HAP-1 (cell line): ENCODE data around the gene PRICKLE3.

Experiments used
- DNase-seq, 2 experiments: peaks; one replicate each; pipeline ENCODE4 v3.0.0-alpha.2; 2016 to 2020; ENCODE audit warnings: low spot score in 2 of 2
- H3K27me3 ChIP-seq: fragments of 250-450 bp; sonication (Bioruptor Pico); 2 replicates; pipeline ENCODE4 v1.5.1; 2020; ENCODE audit warnings: low read depth, mild to moderate bottlenecking, moderate library complexity
- H3K36me3 ChIP-seq: fragments of 250-450 bp; sonication (Bioruptor Pico); replicated peaks from 2 replicates; pipeline ENCODE4 v1.5.1; 2020; ENCODE audit warnings: mild to moderate bottlenecking
- H3K4me1 ChIP-seq: fragments of 250-450 bp; sonication (Bioruptor Pico); 2 replicates; pipeline ENCODE4 v1.5.1; 2020; ENCODE audit warnings: mild to moderate bottlenecking
- H3K4me3 ChIP-seq: fragments of 250-450 bp; sonication (Bioruptor Pico); 2 replicates; pipeline ENCODE4 v1.5.1; 2020; ENCODE audit warnings: mild to moderate bottlenecking, moderate library complexity
- H3K9me3 ChIP-seq: fragments of 250-450 bp; sonication (Bioruptor Pico); 2 replicates; pipeline ENCODE4 v1.5.1; 2020; ENCODE audit warnings: mild to moderate bottlenecking, moderate library complexity
- in situ Hi-C: fragments of 300-500 bp; cut with MboI; formaldehyde crosslinking; loops from 3 replicates; pipeline ENCODE4 v1.14.3; 2020; ENCODE audit warnings: low sequenced_read_pairs, inconsistent platforms, mixed read lengths

The PRICKLE3 gene

DNA sequence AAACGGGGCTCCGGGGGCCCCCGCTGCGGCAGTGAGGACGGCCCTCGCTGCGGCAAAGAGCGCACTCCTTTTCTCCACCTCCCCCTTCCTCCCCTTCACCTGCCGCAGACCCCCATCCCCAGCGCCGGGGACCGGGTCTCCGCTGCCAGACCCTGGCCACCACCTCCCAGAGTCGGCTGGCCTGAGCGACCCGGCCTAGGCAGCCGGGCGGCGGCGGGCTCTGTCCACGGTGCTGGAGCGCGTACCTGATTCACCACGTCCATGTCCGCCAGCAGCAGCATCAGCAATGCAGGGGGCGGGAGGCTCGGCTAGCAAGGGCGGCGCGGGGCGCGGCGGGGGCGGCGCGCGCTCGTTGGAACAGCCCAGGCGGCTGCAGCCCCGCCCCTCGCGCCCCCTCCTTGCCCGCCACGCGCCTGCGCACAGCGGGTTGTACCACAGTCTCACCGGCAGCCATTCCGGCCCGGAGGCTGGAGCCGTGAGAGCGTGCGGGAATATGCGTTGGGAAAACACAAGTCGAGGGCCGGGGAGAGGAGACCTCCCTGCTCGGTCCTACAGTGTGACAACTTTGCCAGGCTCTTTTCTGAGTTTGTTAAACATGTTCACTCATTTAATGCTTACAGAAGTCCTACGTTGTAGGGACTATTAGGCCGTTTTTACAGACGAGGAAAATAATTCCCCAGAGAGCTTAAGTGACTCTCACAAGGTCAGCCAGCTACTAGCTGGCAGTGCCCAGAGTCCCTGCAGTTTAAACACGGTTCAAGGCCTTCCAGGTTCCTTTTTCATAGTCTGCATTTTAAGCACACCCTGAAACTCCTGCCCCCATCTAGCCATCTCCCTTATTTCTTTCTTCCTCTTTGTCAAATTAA lies 14.0 kb upstream of the PRICKLE3 start, which contains the start of gene SYP:
Gene SYP, minus strand, starts transcription at position 288 of the 866 bp plus-strand sequence. Its CDS starts 7 bp downstream, at position 281.
- DNase-seq: peak; percentile 88 to 96
- Histone ChIP-seq H3K4me3 (peak within 1 kb of the TSS; percentile 27), H3K27me3 (peaks cover 4% of the 10 kb centered on the region; the same call in 1 of the 2 replicates), H3K36me3 (no peaks in the 10 kb centered on the region), H3K9me3 (no peaks in the 10 kb centered on the region), H3K4me1 (peaks cover 5% of the 10 kb centered on the region)
- in situ Hi-C loops: no loop called here

DNA sequence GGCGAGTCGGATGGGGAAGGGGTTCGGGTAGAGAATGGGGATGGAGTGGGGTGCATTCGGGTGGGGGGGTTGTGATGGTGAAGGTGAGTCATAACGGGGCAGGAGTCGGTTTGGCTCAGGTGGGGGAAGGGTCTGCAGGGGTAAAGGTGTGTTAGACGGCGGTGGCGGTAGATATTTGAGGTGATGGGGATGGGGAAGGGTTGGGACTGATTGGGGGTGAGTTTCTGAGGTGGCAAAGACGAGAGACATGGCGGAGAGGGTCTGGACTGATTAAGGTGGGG lies 13.1 kb upstream of the PRICKLE3 start:
- peaks cover 2% of the 10 kb centered on the region; the same call in 1 of the 2 replicates for H3K27me3 ChIP-seq
- no peaks in the 10 kb centered on the region for H3K36me3 ChIP-seq
- peaks cover 5% of the 10 kb centered on the region for H3K4me1 ChIP-seq
- in situ Hi-C loops: no loop called here
- peak overlapping the region; percentile 27; the same call in 1 of the 2 replicates for H3K4me3 ChIP-seq
- no peak for DNase-seq
- no peaks in the 10 kb centered on the region for H3K9me3 ChIP-seq

- peaks cover 5% of the 10 kb centered on the region for H3K4me1 ChIP-seq
- no peak overlapping the region for H3K4me3 ChIP-seq
- no peaks in the 10 kb centered on the region for H3K36me3 ChIP-seq
- in situ Hi-C loops: no loop called here
- no peak for DNase-seq
- H3K9me3 ChIP-seq: no peaks in the 10 kb centered on the region
- no peaks in the 10 kb centered on the region for H3K27me3 ChIP-seq
Measured at GRCh38 chrX:49198540-49199314, 12.6 kb upstream of the PRICKLE3 start.

GRCh38 chrX:49197543-49198087 lies 11.4 kb upstream of the PRICKLE3 start:
- in situ Hi-C loops: no loop called here
- H3K4me1 ChIP-seq: peaks cover 5% of the 10 kb centered on the region
- no peak for DNase-seq
- H3K36me3 ChIP-seq: no peaks in the 10 kb centered on the region
- no peaks in the 10 kb centered on the region for H3K27me3 ChIP-seq
- H3K9me3 ChIP-seq: no peaks in the 10 kb centered on the region
- no peak overlapping the region for H3K4me3 ChIP-seq

GRCh38 chrX:49193542-49193964 lies 7.4 kb upstream of the PRICKLE3 start:
- H3K36me3 ChIP-seq: no peaks in the 10 kb centered on the region
- no peaks in the 10 kb centered on the region for H3K9me3 ChIP-seq
- H3K4me3 ChIP-seq: no peak overlapping the region
- in situ Hi-C loops: no loop called here
- no peaks in the 10 kb centered on the region for H3K27me3 ChIP-seq
- H3K4me1 ChIP-seq: peaks cover 17% of the 10 kb centered on the region
- DNase-seq: no peak

DNA sequence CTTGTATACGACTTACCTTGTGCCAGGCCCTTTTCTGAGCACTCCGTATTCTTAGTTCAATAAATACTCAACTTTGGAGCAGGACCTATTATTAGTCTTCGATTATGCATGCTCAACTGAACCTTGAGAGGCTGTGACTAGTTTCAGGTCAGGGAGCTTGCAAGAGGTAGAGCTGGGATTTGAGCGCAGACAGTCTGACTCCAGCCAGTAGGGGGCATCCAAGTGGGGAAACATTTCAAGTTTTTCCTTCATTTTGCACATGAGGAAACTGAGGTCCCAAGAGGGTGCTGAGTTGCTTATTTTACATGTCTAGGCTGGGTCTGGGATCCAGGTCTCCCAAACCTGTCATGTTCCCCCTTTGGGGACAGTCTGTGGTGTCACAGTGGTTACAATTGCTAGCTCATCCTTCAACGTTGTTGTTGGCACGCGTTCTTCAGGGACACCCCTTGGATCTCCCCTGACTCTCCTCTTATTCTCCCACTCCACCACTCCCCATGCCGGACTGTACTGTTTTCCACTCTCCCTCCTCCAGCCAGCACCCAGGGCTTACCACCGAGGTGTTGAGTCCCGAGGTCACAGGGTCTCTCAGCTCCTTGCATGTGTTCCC lies 6.7 kb upstream of the PRICKLE3 start:
- Histone ChIP-seq H3K4me3 (no peak overlapping the region), H3K27me3 (no peaks in the 10 kb centered on the region), H3K4me1 (peaks cover 20% of the 10 kb centered on the region), H3K9me3 (no peaks in the 10 kb centered on the region), H3K36me3 (no peaks in the 10 kb centered on the region)
- in situ Hi-C loops: no loop called here
- peak; percentile 58 to 74 for DNase-seq

DNA sequence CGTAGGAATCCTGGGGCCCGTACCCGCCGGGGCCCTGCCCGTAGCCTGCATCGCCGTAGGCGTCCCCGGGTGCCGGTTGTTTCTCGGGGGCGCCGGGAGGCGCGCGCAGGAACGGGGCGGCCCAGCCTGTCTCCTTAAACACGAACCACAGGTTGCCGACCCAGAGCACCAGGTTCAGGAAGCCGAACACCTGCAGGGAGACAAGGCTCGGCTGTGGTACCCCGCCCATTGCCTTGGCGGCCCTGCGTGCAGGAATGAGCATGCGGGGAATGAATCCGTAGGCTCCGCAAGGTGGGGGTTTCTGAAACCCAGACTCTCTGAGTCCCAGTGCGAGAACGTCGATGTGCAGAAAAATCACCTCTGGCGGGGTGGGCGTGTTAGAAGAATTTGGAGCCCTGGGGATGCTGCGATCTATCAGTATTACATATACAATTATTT lies 5.4 kb upstream of the PRICKLE3 start:
- DNase-seq: peak in 1 of 2 experiments; percentile 57
- in situ Hi-C loops: no loop called here
- Histone ChIP-seq H3K27me3 (no peaks in the 10 kb centered on the region), H3K4me3 (peak overlapping the region; percentile 75), H3K4me1 (peaks cover 22% of the 10 kb centered on the region), H3K9me3 (no peaks in the 10 kb centered on the region), H3K36me3 (no peaks in the 10 kb centered on the region)

GRCh38 chrX:49190821-49191573 lies 4.8 kb upstream of the PRICKLE3 start:
- Histone ChIP-seq H3K36me3 (no peaks in the 10 kb centered on the region), H3K9me3 (no peaks in the 10 kb centered on the region), H3K4me1 (peaks cover 25% of the 10 kb centered on the region), H3K4me3 (peak overlapping the region; percentile 75), H3K27me3 (no peaks in the 10 kb centered on the region)
- in situ Hi-C loops: no loop called here
- DNase-seq: peak; percentile 97 to 100

DNA sequence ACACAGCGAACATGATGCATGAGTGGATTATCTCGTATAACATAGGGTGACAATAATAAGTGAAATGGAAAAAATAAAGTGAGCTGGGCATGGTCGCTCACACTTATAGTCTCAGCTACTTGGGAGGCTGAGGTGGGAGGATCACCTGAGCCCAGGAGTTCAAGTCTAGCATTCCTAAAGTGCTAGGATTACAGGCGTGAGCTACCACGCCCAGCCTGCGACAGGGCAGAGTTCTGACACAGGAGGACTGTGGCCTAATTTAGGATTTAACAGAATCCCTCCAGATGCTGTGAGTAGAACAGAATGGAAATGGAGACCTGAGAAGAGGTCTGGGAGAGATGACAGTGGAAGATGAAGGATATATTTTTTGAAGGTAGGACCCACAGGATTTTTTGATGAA lies 3.4 kb upstream of the PRICKLE3 start:
- H3K36me3 ChIP-seq: no peaks in the 10 kb centered on the region
- no peaks in the 10 kb centered on the region for H3K9me3 ChIP-seq
- peaks cover 25% of the 10 kb centered on the region for H3K4me1 ChIP-seq
- no peak for DNase-seq
- no peaks in the 10 kb centered on the region for H3K27me3 ChIP-seq
- peak overlapping the region; percentile 34; the same call in 1 of the 2 replicates for H3K4me3 ChIP-seq
- in situ Hi-C loops: no loop called here

GRCh38 chrX:49188468-49189076 lies 2.4 kb upstream of the PRICKLE3 start:
- Histone ChIP-seq H3K4me3 (no peak overlapping the region), H3K9me3 (no peaks in the 10 kb centered on the region), H3K27me3 (no peaks in the 10 kb centered on the region), H3K4me1 (peaks cover 28% of the 10 kb centered on the region), H3K36me3 (peaks cover 5% of the 10 kb centered on the region)
- DNase-seq: peak in 1 of 2 experiments; percentile 68
- in situ Hi-C loops: no loop called here

DNA sequence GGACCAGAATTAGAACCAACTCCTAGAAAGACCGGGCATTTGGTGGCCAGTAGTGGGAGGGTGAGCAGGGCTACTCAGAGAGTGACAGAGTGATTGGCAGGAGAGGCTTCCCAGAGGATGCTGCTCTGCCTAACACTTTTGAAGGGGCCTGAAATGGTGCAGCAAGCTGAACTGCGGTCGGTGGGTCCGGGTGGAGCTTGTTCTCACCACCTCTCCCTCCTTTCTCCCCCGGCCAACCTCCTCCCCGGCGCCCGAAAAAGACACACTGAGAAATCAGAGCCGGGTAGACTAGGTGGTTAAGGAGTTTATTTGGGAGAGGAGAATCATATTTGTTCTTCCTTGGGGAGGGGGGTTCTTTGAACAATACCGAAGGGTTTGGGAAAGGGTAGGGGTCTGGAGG lies 1.4 kb upstream of the PRICKLE3 start:
- peaks cover 28% of the 10 kb centered on the region for H3K4me1 ChIP-seq
- H3K9me3 ChIP-seq: no peaks in the 10 kb centered on the region
- H3K27me3 ChIP-seq: no peaks in the 10 kb centered on the region
- in situ Hi-C loops: no loop called here
- DNase-seq: no peak
- no peak overlapping the region for H3K4me3 ChIP-seq
- H3K36me3 ChIP-seq: peaks cover 15% of the 10 kb centered on the region

DNA sequence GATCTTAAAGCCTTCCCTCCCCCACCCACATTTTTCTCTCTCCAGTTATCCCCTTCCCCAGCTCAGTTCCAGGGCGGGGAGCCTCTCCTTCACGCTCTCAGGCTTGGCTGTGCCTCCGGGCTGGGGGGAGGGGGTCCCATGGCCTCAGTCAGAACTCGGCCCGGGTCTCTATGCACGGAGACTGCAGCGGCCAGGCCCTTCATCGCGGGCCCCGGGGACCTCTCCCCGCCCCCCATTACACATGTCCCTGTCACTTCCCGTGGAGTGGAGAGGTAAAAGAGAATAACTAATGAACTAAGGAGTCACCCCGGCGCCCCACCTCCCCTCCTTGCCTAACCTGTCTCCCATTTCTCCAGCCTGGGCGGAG lies 838 bp upstream of the PRICKLE3 start:
- Histone ChIP-seq H3K4me1 (peaks cover 28% of the 10 kb centered on the region), H3K9me3 (no peaks in the 10 kb centered on the region), H3K36me3 (peaks cover 21% of the 10 kb centered on the region), H3K27me3 (no peaks in the 10 kb centered on the region), H3K4me3 (no peak overlapping the region)
- DNase-seq: no peak
- in situ Hi-C loops: no loop called here
